ENCODE data around the gene ADH6.
"Not testable (repeated sequence)": the region's sequence is repeated elsewhere in the genome, so short reads cannot be mapped to it uniquely, and the experiment has no call there.

ADH6 gene

GRCh38 chr4:99219072-99219471 is at the start of gene ADH6:
Gene ADH6, minus strand, starts transcription at chr4:99219246. Its CDS starts 94 bp downstream, at chr4:99219152.
- no peak for DNase-seq (ENCODE audit: low spot score)

- no peak for DNase-seq (ENCODE audit: low spot score)
These were observed 45.9 kb upstream of the ADH6 start for GRCh38 chr4:99264927-99265326.

GRCh38 chr4:99252746-99253145 is 33.7 kb upstream of the ADH6 start:
- no peak for DNase-seq (ENCODE audit: low spot score)

- no peak for DNase-seq (ENCODE audit: low spot score)
These were observed 29.7 kb upstream of the ADH6 start for GRCh38 chr4:99248714-99249113.

- DNase-seq (ENCODE audit: low spot score), result no peak
These were observed 16.9 kb upstream of the ADH6 start for GRCh38 chr4:99235955-99236354.

GRCh38 chr4:99234331-99235010 is 15.4 kb upstream of the ADH6 start:
- DNase-seq (ENCODE audit: low spot score), result peak; percentile 14

GRCh38 chr4:99233397-99233796 is 14.4 kb upstream of the ADH6 start:
- DNase-seq (ENCODE audit: low spot score), result not testable (repeated sequence)

- not testable (repeated sequence) for DNase-seq (ENCODE audit: low spot score)
These were observed 9.7 kb upstream of the ADH6 start for GRCh38 chr4:99228706-99229105.

GRCh38 chr4:99227646-99228045 is 8.6 kb upstream of the ADH6 start:
- not testable (repeated sequence) for DNase-seq (ENCODE audit: low spot score)

- no peak for DNase-seq (ENCODE audit: low spot score)
These were observed 2.9 kb upstream of the ADH6 start for GRCh38 chr4:99221980-99222379.

GRCh38 chr4:99219479-99219878 is 433 bp upstream of the ADH6 start:
- no peak for DNase-seq (ENCODE audit: low spot score)

- no peak for DNase-seq (ENCODE audit: low spot score)
These were observed 3.5 kb downstream of the ADH6 start for GRCh38 chr4:99215521-99215920.

GRCh38 chr4:99210789-99211188 is 8.3 kb downstream of the ADH6 start:
- no peak for DNase-seq (ENCODE audit: low spot score)

GRCh38 chr4:99209671-99210070 is 9.4 kb downstream of the ADH6 start:
- peak; percentile 24 for DNase-seq (ENCODE audit: low spot score)

GRCh38 chr4:99208719-99209075 is 10.3 kb downstream of the ADH6 start:
- DNase-seq (ENCODE audit: low spot score), result no peak

GRCh38 chr4:99207911-99208718 is 10.9 kb downstream of the ADH6 start:
- no peak for DNase-seq (ENCODE audit: low spot score)

- no peak for DNase-seq (ENCODE audit: low spot score)
These were observed 11.8 kb downstream of the ADH6 start for GRCh38 chr4:99207069-99207743.

GRCh38 chr4:99205153-99205979 is 13.7 kb downstream of the ADH6 start:
- peak; percentile 31 for DNase-seq (ENCODE audit: low spot score)

- DNase-seq (ENCODE audit: low spot score), result peak; percentile 9
These were observed 16.5 kb downstream of the ADH6 start for GRCh38 chr4:99202536-99202935.

- no peak for DNase-seq (ENCODE audit: low spot score)
These were observed 17.0 kb downstream of the ADH6 start for GRCh38 chr4:99202094-99202493.

GRCh38 chr4:99201690-99202089 is 17.4 kb downstream of the ADH6 start:
- peak; percentile 16 for DNase-seq (ENCODE audit: low spot score)

- no peak for DNase-seq (ENCODE audit: low spot score)
These were observed 18.9 kb downstream of the ADH6 start for GRCh38 chr4:99200138-99200537.

Measured in AG20443 (cell line).